Lower leg skin (tissue), 4 donors: ENCODE measurements around the gene GREB1L. TPM values are rescaled to one million over a fixed set of nuclear protein-coding genes. Genes with fewer than 3 reads are reported as not detected.

Experiments used
- DNase-seq, 2 donors: peaks; one replicate each; pipeline ENCODE4 v3.0.0-alpha.2; 2019; ENCODE audit warnings: low spot score in 2 of 2
- H3K4me3 ChIP-seq: fragments of 200-600 bp; sonication (generic); 2 replicates; pipeline ENCODE4 v1.5.1; 2017; ENCODE audit warnings: mild to moderate bottlenecking, low read depth; ENCODE audit not compliant: poor library complexity, severe bottlenecking
- CTCF ChIP-seq, 3 donors: fragments of 450-650 bp; IDR thresholded peaks; one replicate each; pipeline ENCODE4 v1.5.1; 2016; ENCODE audit warnings: antibody characterized with exemption in 3 of 3, mild to moderate bottlenecking in 3 of 3, moderate library complexity in 2 of 3
- POLR2A ChIP-seq, 2 donors: fragments of 450-650 bp; IDR thresholded peaks; one replicate each; pipeline ENCODE4 v1.6.1; 2016 to 2017; ENCODE audit warnings: antibody characterized with exemption in 2 of 2, mild to moderate bottlenecking in 1 of 2, moderate library complexity in 1 of 2
- WGBS, 2 donors: methylation state at CpG; one replicate each; pipeline ENCODE4 v1.1.5; 2018; 5-methylcytosine and 5-hydroxymethylcytosine counted together
- intact Hi-C: fragments of 100-400 bp; cut with DNase I; formaldehyde crosslinking; loops from one replicate; pipeline ENCODE4 v1.15.0; 2023; ENCODE audit warnings: low total_unique reads
- total RNA-seq, 4 donors: library from RNA; depleted of rRNA; stranded (reverse); fragments of >200 nt; gene quantifications; one replicate each; pipeline ENCODE4 v1.1.0, GENCODE V29; 2016

GREB1L gene
- total RNA-seq, 4 donors from 2014 or later, result 1.1 to 6.5 (median 4.0) TPM

GRCh38 chr18:21389903-21390302 lies 147.9 kb downstream of the GREB1L start:
- no peak overlapping the region for H3K4me3 ChIP-seq
- no peak for TF ChIP-seq POLR2A (IDR thresholded peaks at IDR 0.05)
- TF ChIP-seq CTCF (IDR thresholded peaks at IDR 0.05), result no peak
- 95 to 96% methylated on average over 1 of the region's 1 CpG for WGBS, 2 donors
- DNase-seq, result no peak
- intact Hi-C loops, result loop anchor here (10.0 kb wide), 1 partner anchor 55 kb away; no protein-coding TSS in a partner anchor

GRCh38 chr18:21391074-21391673 lies 149.1 kb downstream of the GREB1L start:
- H3K4me3 ChIP-seq, result no peak overlapping the region
- intact Hi-C loops, result no loop called here
- no peak for DNase-seq
- TF ChIP-seq POLR2A (IDR thresholded peaks at IDR 0.05) (no peak), CTCF (IDR thresholded peaks at IDR 0.05) (no peak)
- 49 to 53% methylated on average over 3 of the region's 3 CpGs for WGBS, 2 donors

GRCh38 chr18:21393986-21394385 lies 152.0 kb downstream of the GREB1L start:
- intact Hi-C loops, result no loop called here

GRCh38 chr18:21398121-21398520 lies 156.1 kb downstream of the GREB1L start:
- WGBS, 2 donors, result 48 to 68% methylated on average over 2 of the region's 2 CpGs
- TF ChIP-seq POLR2A (IDR thresholded peaks at IDR 0.05), result no peak
- TF ChIP-seq CTCF (IDR thresholded peaks at IDR 0.05), result no peak
- intact Hi-C loops, result no loop called here
- H3K4me3 ChIP-seq, result no peak overlapping the region
- DNase-seq, result no peak

More at GRCh38 chr18:21393986-21394385, 152.0 kb downstream of the GREB1L start:
- WGBS, 2 donors, result 67 to 72% methylated on average over 3 of the region's 3 CpGs
- TF ChIP-seq CTCF (IDR thresholded peaks at IDR 0.05), result no peak
- TF ChIP-seq POLR2A (IDR thresholded peaks at IDR 0.05), result no peak
- no peak for DNase-seq
- no peak overlapping the region for H3K4me3 ChIP-seq

- H3K4me3 ChIP-seq, result no peak overlapping the region
- TF ChIP-seq POLR2A (IDR thresholded peaks at IDR 0.05) (no peak), CTCF (IDR thresholded peaks at IDR 0.05) (no peak)
- no peak for DNase-seq
- intact Hi-C loops, result loop anchor here (10.0 kb wide), 1 partner anchor 117 kb away; no protein-coding TSS in a partner anchor
- 89 to 100% methylated on average over 1 of the region's 1 CpG for WGBS, 2 donors
Measured at GRCh38 chr18:21402272-21402671, 160.2 kb downstream of the GREB1L start.

- TF ChIP-seq CTCF (IDR thresholded peaks at IDR 0.05) (no peak), POLR2A (IDR thresholded peaks at IDR 0.05) (no peak)
- DNase-seq, result no peak
- WGBS, 2 donors, result 50% methylated on average over 1 of the region's 1 CpG
- intact Hi-C loops, result loop anchor here (10.0 kb wide), 1 partner anchor 120 kb away; no protein-coding TSS in a partner anchor
- H3K4me3 ChIP-seq, result no peak overlapping the region
Measured at GRCh38 chr18:21404426-21404825, 162.4 kb downstream of the GREB1L start.
